HCT116 (cell line): Measurements from ENCODE around the gene CES5A. TPM values are rescaled to one million over a fixed set of nuclear protein-coding genes. Genes with fewer than 3 reads are reported as not detected.

ENCODE experiments used
- ATAC-seq: fragments of 200-7000 bp; cut with Tn5 transposase; 2 replicates; pipeline ENCODE4 v1.9.1; 2020; ENCODE audit warnings: mild to moderate bottlenecking, moderate library complexity
- BruUV-seq: library from RNA; stranded (reverse); fragments of 400-500 nt; replicated peaks from 2 replicates; lab custom pipeline; 2021; lab: Mats Ljungman, UMichigan
- CTCF ChIA-PET: fragments of 300-600 bp; sonication (Branson Sonifier 250); formaldehyde crosslinking; loops from one replicate; lab custom pipeline; 2021; ENCODE audit warnings: antibody characterized with exemption; lab: Charles Lee
- POLR2A ChIA-PET: fragments of 300-600, 350-600 bp; sonication (Branson Sonifier 250); formaldehyde crosslinking; loops from one replicate; lab custom pipeline; 2021; ENCODE audit warnings: antibody characterized with exemption; lab: Charles Lee
- RAD21 ChIA-PET, 2 experiments: fragments of 300-600 bp; sonication (Branson Sonifier 250); formaldehyde crosslinking; loops; one replicate each; lab custom pipeline; 2023; ENCODE audit warnings: low total read pairs in 2 of 2; ENCODE audit not compliant: uncharacterized antibody in 2 of 2, unreplicated experiment in 2 of 2, low non-redundant PET in 1 of 2; lab: Charles Lee
- DNase-seq: peaks from one replicate; pipeline ENCODE4 v3.0.0-alpha.2; 2010; ENCODE audit warnings: low read depth, low spot score
- H2AFZ ChIP-seq: fragments of 200-600 bp; shearing (Covaris generic), sonication (generic); 2 replicates; pipeline ENCODE4 v1.6.1; 2017; ENCODE audit warnings: low read depth, mixed run types, mixed read lengths, antibody characterized with exemption, low read length; ENCODE audit not compliant: poor library complexity, severe bottlenecking
- H3K27ac ChIP-seq: 2 replicates; pipeline ENCODE4 v1.5.1; 2012; ENCODE audit warnings: low read depth, low read length
- H3K27me3 ChIP-seq: fragments of 200-600 bp; sonication (generic); 2 replicates; pipeline ENCODE4 v1.6.1; 2016; ENCODE audit warnings: mixed run types, low read length, mixed read lengths; ENCODE audit not compliant: insufficient read depth
- H3K36me3 ChIP-seq, 2 experiments: fragments of 200-500 bp in 1 of 2; fragments of 200-600 bp in 1 of 2; sonication (Bioruptor generic) in 1 of 2; sonication (generic) in 1 of 2; 2 replicates each; pipeline versions ENCODE4 v1.5.1 to v1.6.1; 2014 to 2016; ENCODE audit warnings: low read length in 2 of 2, inconsistent platforms in 1 of 2, mixed read lengths in 1 of 2, mixed run types in 1 of 2; ENCODE audit not compliant: insufficient read depth in 2 of 2, control insufficient read depth in 1 of 2
- H3K4me1 ChIP-seq, 2 experiments: fragments of 200-600 bp in 1 of 2; sonication (generic) in 1 of 2; 2 replicates each; pipeline versions ENCODE4 v1.5.1 to v1.6.1; 2012 to 2017; ENCODE audit warnings: low read length in 2 of 2, inconsistent platforms in 1 of 2, mild to moderate bottlenecking in 1 of 2, mixed read lengths in 1 of 2, mixed run types in 1 of 2, moderate library complexity in 1 of 2; ENCODE audit not compliant: insufficient read depth in 2 of 2, control insufficient read depth in 1 of 2
- H3K4me2 ChIP-seq: fragments of 200-600 bp; sonication (generic); 2 replicates; pipeline ENCODE4 v1.6.1; 2017; ENCODE audit warnings: mixed run types, low read length, mixed read lengths
- H3K4me3 ChIP-seq, 2 experiments: fragments of 200-600 bp in 1 of 2; sonication (generic) in 1 of 2; replicated peaks in 1 of 2; 2 replicates each; pipeline ENCODE4 v1.5.1; 2011 to 2016; ENCODE audit warnings: low read length in 2 of 2, control low read depth in 1 of 2, low read depth in 1 of 2, mild to moderate bottlenecking in 1 of 2, mixed read lengths in 1 of 2, mixed run types in 1 of 2
- H3K79me2 ChIP-seq: fragments of 200-600 bp; sonication (generic); 2 replicates; pipeline ENCODE4 v1.6.1; 2017; ENCODE audit warnings: mild to moderate bottlenecking, mixed run types, low read length, moderate library complexity, mixed read lengths; ENCODE audit not compliant: insufficient read depth
- H3K9ac ChIP-seq: fragments of 200-600 bp; sonication (generic); 2 replicates; pipeline ENCODE4 v1.6.1; 2016; ENCODE audit warnings: low read length, mixed read lengths
- H3K9me2 ChIP-seq: fragments of 200-600 bp; sonication (generic), shearing (Covaris generic); 2 replicates; pipeline ENCODE4 v1.6.1; 2017; ENCODE audit warnings: mixed run types, mild to moderate bottlenecking, moderate library complexity; ENCODE audit not compliant: insufficient read depth
- H3K9me3 ChIP-seq, 2 experiments: fragments of 200-500 bp in 1 of 2; fragments of 200-600 bp in 1 of 2; sonication (Bioruptor generic) in 1 of 2; sonication (generic) in 1 of 2; 2 replicates each; pipeline ENCODE4 v1.6.1; 2014 to 2017; ENCODE audit warnings: low read length in 2 of 2, mixed read lengths in 2 of 2, inconsistent platforms in 1 of 2, low read depth in 1 of 2, mild to moderate bottlenecking in 1 of 2, mixed run types in 1 of 2, moderate library complexity in 1 of 2; ENCODE audit not compliant: control insufficient read depth in 1 of 2, insufficient read depth in 1 of 2
- H4K20me1 ChIP-seq: fragments of 200-600 bp; sonication (generic), shearing (Covaris generic); 2 replicates; pipeline ENCODE4 v1.6.1; 2017; ENCODE audit warnings: mixed run types, mild to moderate bottlenecking, moderate library complexity; ENCODE audit not compliant: insufficient read depth
- CBX3 ChIP-seq: IDR thresholded peaks from 2 replicates; pipeline ENCODE4 v1.6.1; 2012; ENCODE audit warnings: low read depth
- CEBPB ChIP-seq: IDR thresholded peaks from 2 replicates; pipeline ENCODE4 v1.6.1; 2012; ENCODE audit warnings: low read depth
- CTCF ChIP-seq, 3 experiments: fragments of 200-600 bp in 1 of 3; sonication (generic) in 1 of 3; IDR thresholded peaks in 2 of 3; conservative IDR thresholded peaks in 1 of 3; 2 replicates each; pipeline ENCODE4 v1.5.1; 2012 to 2017; ENCODE audit warnings: low read depth in 2 of 3, low read length in 2 of 3, antibody characterized with exemption in 1 of 3, borderline replicate concordance in 1 of 3, control low read depth in 1 of 3, mild to moderate bottlenecking in 1 of 3, mixed read lengths in 1 of 3, mixed run types in 1 of 3, moderate library complexity in 1 of 3; ENCODE audit not compliant: insufficient read depth in 1 of 3
- JUND ChIP-seq: IDR thresholded peaks from 2 replicates; pipeline ENCODE4 v1.6.1; 2012
- POLR2AphosphoS5 ChIP-seq: IDR thresholded peaks from 2 replicates; pipeline ENCODE4 v1.6.1; 2011; ENCODE audit warnings: mild to moderate bottlenecking, low read depth, low read length, moderate library complexity
- RAD21 ChIP-seq: IDR thresholded peaks from 2 replicates; pipeline ENCODE4 v1.6.1; 2012; ENCODE audit warnings: low read depth, mild to moderate bottlenecking
- SIN3A ChIP-seq: IDR thresholded peaks from 2 replicates; pipeline ENCODE4 v1.6.1; 2012; ENCODE audit warnings: low read depth
- SRF ChIP-seq: IDR thresholded peaks from 2 replicates; pipeline ENCODE4 v1.6.1; 2012; ENCODE audit warnings: low read depth
- TCF7L2 ChIP-seq: IDR thresholded peaks from 2 replicates; pipeline ENCODE4 v1.7.0; 2011; ENCODE audit warnings: borderline replicate concordance, inconsistent platforms; ENCODE audit not compliant: insufficient read depth, insufficient read length; ENCODE audit errors: extremely low read depth
- ZBTB33 ChIP-seq: IDR thresholded peaks from 2 replicates; pipeline ENCODE4 v1.6.1; 2011; ENCODE audit warnings: mild to moderate bottlenecking, low read length, moderate library complexity; ENCODE audit not compliant: insufficient replicate concordance; ENCODE audit errors: extremely low read depth
- ZFX ChIP-seq: fragments of 450-650 bp; IDR thresholded peaks from 2 replicates; pipeline ENCODE4 v1.6.1; 2017
- ZNF274 ChIP-seq: fragments of 200-500 bp; sonication (Bioruptor generic); IDR thresholded peaks from 2 replicates; pipeline ENCODE4 v1.6.1; 2014; ENCODE audit warnings: mild to moderate bottlenecking, low read depth, low read length, inconsistent platforms
- intact Hi-C: fragments of 100-400 bp; cut with micrococcal nuclease; formaldehyde crosslinking; loops from 2 replicates; pipeline ENCODE4 v1.10.0; 2022
- total RNA-seq: library from RNA; stranded (reverse); gene quantifications from one replicate; pipeline ENCODE4 v1.2.1, GENCODE V29; 2021; ENCODE audit not compliant: unreplicated experiment

The CES5A gene
- total RNA-seq, 1 experiment from 2014 or later, result not detected

- TF ChIP-seq CTCF (IDR thresholded peaks at IDR 0.05 in 2 of 3, conservative IDR thresholded peaks at IDR 0.05 in 1 of 3; ENCODE audit: borderline replicate concordance in 1 of 3, insufficient read depth in 1 of 3, low read depth in 2 of 3, low read length in 2 of 3), result no peak
- no peak for TF ChIP-seq CBX3
- no peak for TF ChIP-seq RAD21
These were observed 6.2 kb downstream of the CES5A start (continued) for GRCh38 chr16:55868980-55869379.

GRCh38 chr16:55868137-55868536 lies 7.0 kb downstream of the CES5A start:
- no peaks in the 10 kb centered on the region for H3K4me1 ChIP-seq
- H3K9ac ChIP-seq, result no peak overlapping the region
- H3K27ac ChIP-seq, result no peak overlapping the region
- DNase-seq (no peak), ATAC-seq (no peak)
- H3K79me2 ChIP-seq, result no peaks in the 10 kb centered on the region
- H2AFZ ChIP-seq, result no peak overlapping the region
- no peak overlapping the region for H3K4me3 ChIP-seq
- BruUV-seq, result no TSS peak
- CTCF ChIA-PET, result no interaction called here
- POLR2A ChIA-PET, result no interaction called here
- RAD21 ChIA-PET, result no interaction called here
- no peak overlapping the region for H3K4me2 ChIP-seq
- TF ChIP-seq SIN3A (no peak), CTCF (IDR thresholded peaks at IDR 0.05 in 2 of 3, conservative IDR thresholded peaks at IDR 0.05 in 1 of 3; ENCODE audit: borderline replicate concordance in 1 of 3, insufficient read depth in 1 of 3, low read depth in 2 of 3, low read length in 2 of 3) (no peak), JUND (no peak), RAD21 (no peak), POLR2AphosphoS5 (no peak), CBX3 (no peak), TCF7L2 (no peak), CEBPB (no peak), ZNF274 (no peak), SRF (no peak), ZBTB33 (no peak), ZFX (no peak)
- no peaks in the 10 kb centered on the region for H3K9me3 ChIP-seq
- peaks cover 11% of the 10 kb centered on the region for H3K27me3 ChIP-seq
- intact Hi-C loops, result no loop called here
- no peaks in the 10 kb centered on the region for H3K9me2 ChIP-seq
- H4K20me1 ChIP-seq, result no peaks in the 10 kb centered on the region
- no peaks in the 10 kb centered on the region for H3K36me3 ChIP-seq
